ENCODE data around the gene SAMD5. TPM values are rescaled to one million over a fixed set of nuclear protein-coding genes. Genes with fewer than 3 reads are reported as not detected.
"Not testable (repeated sequence)": the region's sequence is repeated elsewhere in the genome, so short reads cannot be mapped to it uniquely, and the experiment has no call there.

Gene SAMD5
- total RNA-seq, 1 donor from 2014 or later, result 3.2 TPM

GRCh38 chr6:147531321-147531720 is 22.8 kb downstream of the SAMD5 start:
- intact Hi-C loops (cut with DNase I), result no loop called here
- no peak for DNase-seq (ENCODE audit: extremely low spot score in 2 of 2)
- H3K4me3 ChIP-seq, result no peak overlapping the region
- H3K4me1 ChIP-seq, result peaks cover 6% of the 10 kb centered on the region
- no peak for TF ChIP-seq POLR2A (IDR thresholded peaks at IDR 0.05)
- TF ChIP-seq CTCF (IDR thresholded peaks at IDR 0.05), result no peak
- no peak for TF ChIP-seq POLR2AphosphoS5 (IDR thresholded peaks at IDR 0.05; ENCODE audit: insufficient read depth in 1 of 2, low read depth in 1 of 2)
- H3K36me3 ChIP-seq, result no peaks in the 10 kb centered on the region
- H3K9me3 ChIP-seq, result no peaks in the 10 kb centered on the region
- no peaks in the 10 kb centered on the region for H3K27me3 ChIP-seq
- H3K27ac ChIP-seq, result no peak overlapping the region

GRCh38 chr6:147534116-147534860 is 25.8 kb downstream of the SAMD5 start:
- TF ChIP-seq CTCF (IDR thresholded peaks at IDR 0.05) (no peak), POLR2A (IDR thresholded peaks at IDR 0.05) (no peak), POLR2AphosphoS5 (IDR thresholded peaks at IDR 0.05; ENCODE audit: insufficient read depth in 1 of 2, low read depth in 1 of 2) (no peak)
- Histone ChIP-seq H3K27me3 (no peaks in the 10 kb centered on the region), H3K27ac (no peak overlapping the region), H3K9me3 (no peaks in the 10 kb centered on the region), H3K36me3 (no peaks in the 10 kb centered on the region), H3K4me1 (peaks cover 6% of the 10 kb centered on the region), H3K4me3 (no peak overlapping the region)
- DNase-seq (ENCODE audit: extremely low spot score in 2 of 2), result no peak
- intact Hi-C loops (cut with DNase I), result no loop called here

- no peak overlapping the region for H3K4me3 ChIP-seq
- H3K36me3 ChIP-seq, result no peaks in the 10 kb centered on the region
- H3K27me3 ChIP-seq, result no peaks in the 10 kb centered on the region
- TF ChIP-seq POLR2A (IDR thresholded peaks at IDR 0.05) (no peak), POLR2AphosphoS5 (IDR thresholded peaks at IDR 0.05; ENCODE audit: insufficient read depth in 1 of 2, low read depth in 1 of 2) (no peak), CTCF (IDR thresholded peaks at IDR 0.05) (no peak)
- intact Hi-C loops (cut with DNase I), result no loop called here
- no peak for DNase-seq (ENCODE audit: extremely low spot score in 2 of 2)
- no peak overlapping the region for H3K27ac ChIP-seq
- no peaks in the 10 kb centered on the region for H3K4me1 ChIP-seq
- H3K9me3 ChIP-seq, result no peaks in the 10 kb centered on the region
These were observed 30.3 kb downstream of the SAMD5 start for GRCh38 chr6:147538821-147539220.

GRCh38 chr6:147540075-147540474 is 31.6 kb downstream of the SAMD5 start:
- no peaks in the 10 kb centered on the region for H3K27me3 ChIP-seq
- no peaks in the 10 kb centered on the region for H3K36me3 ChIP-seq
- no peaks in the 10 kb centered on the region for H3K9me3 ChIP-seq
- no peaks in the 10 kb centered on the region for H3K4me1 ChIP-seq
- DNase-seq (ENCODE audit: extremely low spot score in 2 of 2), result no peak
- intact Hi-C loops (cut with DNase I), result no loop called here
- H3K4me3 ChIP-seq, result no peak overlapping the region
- no peak overlapping the region for H3K27ac ChIP-seq
- TF ChIP-seq POLR2AphosphoS5 (IDR thresholded peaks at IDR 0.05; ENCODE audit: insufficient read depth in 1 of 2, low read depth in 1 of 2) (no peak), CTCF (IDR thresholded peaks at IDR 0.05) (no peak), POLR2A (IDR thresholded peaks at IDR 0.05) (no peak)

GRCh38 chr6:147542436-147542835 is 33.9 kb downstream of the SAMD5 start:
- H3K27me3 ChIP-seq; H3K9me3 ChIP-seq; intact Hi-C loops (cut with DNase I); H3K4me1 ChIP-seq; H3K27ac ChIP-seq; DNase-seq (ENCODE audit: extremely low spot score in 2 of 2); H3K4me3 ChIP-seq; H3K36me3 ChIP-seq: not testable (repeated sequence)
